Dendritic cell treated with granulocyte-macrophage colony-stimulating factor and Interleukin-4, amounts not matched to agents 40 ng/mL and 50 ng/mL, for 4 days (primary cell): Measurements from ENCODE around the gene MED25.

Experiments
- H3K27ac Mint-ChIP-seq: one replicate; pipeline ENCODE4 v1.8.0; 2022; ENCODE audit warnings: mild to moderate bottlenecking, mixed read lengths
- H3K27me3 Mint-ChIP-seq: one replicate; pipeline ENCODE4 v1.8.0; 2022; ENCODE audit warnings: mild to moderate bottlenecking, mixed read lengths
- H3K36me3 Mint-ChIP-seq: one replicate; pipeline ENCODE4 v1.8.0; 2022; ENCODE audit warnings: low read depth, mixed read lengths
- H3K4me1 Mint-ChIP-seq: one replicate; pipeline ENCODE4 v1.8.0; 2022; ENCODE audit warnings: low read depth, mixed read lengths
- H3K4me3 Mint-ChIP-seq: one replicate; pipeline ENCODE4 v1.8.0; 2022; ENCODE audit warnings: mild to moderate bottlenecking, moderate library complexity, mixed read lengths
- H3K9me3 Mint-ChIP-seq: one replicate; pipeline ENCODE4 v1.8.0; 2022; ENCODE audit warnings: mixed read lengths
- intact Hi-C: fragments of 100-400 bp; cut with micrococcal nuclease; formaldehyde crosslinking; loops from one replicate; pipeline ENCODE4 v1.15.0; 2022

MED25 gene

GRCh38 chr19:49802836-49803528 is 15.1 kb upstream of the MED25 start:
- intact Hi-C loops, result no loop called here
- Mint-ChIP-seq H3K9me3 (no peaks in the 10 kb centered on the region), H3K4me3 (no peak overlapping the region), H3K27ac (peak overlapping the region; percentile 55), H3K36me3 (peaks cover 99% of the 10 kb centered on the region), H3K27me3 (no peaks in the 10 kb centered on the region), H3K4me1 (peaks cover 19% of the 10 kb centered on the region)

- peaks cover 99% of the 10 kb centered on the region for H3K36me3 Mint-ChIP-seq
- H3K4me3 Mint-ChIP-seq, result no peak overlapping the region
- H3K9me3 Mint-ChIP-seq, result no peaks in the 10 kb centered on the region
- intact Hi-C loops, result no loop called here
- no peaks in the 10 kb centered on the region for H3K27me3 Mint-ChIP-seq
- H3K27ac Mint-ChIP-seq, result no peak overlapping the region
- peaks cover 24% of the 10 kb centered on the region for H3K4me1 Mint-ChIP-seq
These were observed 14.6 kb upstream of the MED25 start for GRCh38 chr19:49803529-49803856.

- intact Hi-C loops, result no loop called here
- Mint-ChIP-seq H3K4me3 (no peak overlapping the region), H3K27ac (peak overlapping the region; percentile 31), H3K4me1 (peaks cover 43% of the 10 kb centered on the region), H3K9me3 (no peaks in the 10 kb centered on the region), H3K27me3 (peaks cover 3% of the 10 kb centered on the region), H3K36me3 (peaks cover 87% of the 10 kb centered on the region)
These were observed 12.1 kb upstream of the MED25 start for GRCh38 chr19:49805822-49806619.

GRCh38 chr19:49806620-49806959 is 11.5 kb upstream of the MED25 start:
- H3K4me3 Mint-ChIP-seq, result no peak overlapping the region
- H3K27me3 Mint-ChIP-seq, result peaks cover 3% of the 10 kb centered on the region
- peaks cover 49% of the 10 kb centered on the region for H3K4me1 Mint-ChIP-seq
- H3K9me3 Mint-ChIP-seq, result no peaks in the 10 kb centered on the region
- intact Hi-C loops, result no loop called here
- H3K36me3 Mint-ChIP-seq, result peaks cover 81% of the 10 kb centered on the region
- H3K27ac Mint-ChIP-seq, result peak overlapping the region; percentile 31

- no peak overlapping the region for H3K4me3 Mint-ChIP-seq
- H3K9me3 Mint-ChIP-seq, result no peaks in the 10 kb centered on the region
- peak overlapping the region; percentile 89 for H3K27ac Mint-ChIP-seq
These were observed 10.8 kb upstream of the MED25 start for GRCh38 chr19:49807058-49807903.

GRCh38 chr19:49807904-49808675 is 10.0 kb upstream of the MED25 start:
- Mint-ChIP-seq H3K27ac (peak overlapping the region; percentile 89), H3K4me3 (peak overlapping the region; percentile 94), H3K9me3 (no peaks in the 10 kb centered on the region), H3K27me3 (peaks cover 3% of the 10 kb centered on the region), H3K36me3 (peaks cover 69% of the 10 kb centered on the region), H3K4me1 (peaks cover 64% of the 10 kb centered on the region)
- intact Hi-C loops, result no loop called here

More at GRCh38 chr19:49807058-49807903, 10.8 kb upstream of the MED25 start:
- intact Hi-C loops, result no loop called here
- H3K4me1 Mint-ChIP-seq, result peaks cover 56% of the 10 kb centered on the region
- H3K36me3 Mint-ChIP-seq, result peaks cover 74% of the 10 kb centered on the region
- H3K27me3 Mint-ChIP-seq, result peaks cover 3% of the 10 kb centered on the region

GRCh38 chr19:49808711-49809159 is 9.4 kb upstream of the MED25 start:
- Mint-ChIP-seq H3K9me3 (no peaks in the 10 kb centered on the region), H3K4me1 (peaks cover 65% of the 10 kb centered on the region), H3K27me3 (peaks cover 3% of the 10 kb centered on the region), H3K4me3 (peak overlapping the region; percentile 94), H3K27ac (peak overlapping the region; percentile 89), H3K36me3 (peaks cover 64% of the 10 kb centered on the region)
- intact Hi-C loops, result no loop called here

GRCh38 chr19:49809160-49809940 is 8.7 kb upstream of the MED25 start:
- Mint-ChIP-seq H3K36me3 (peaks cover 58% of the 10 kb centered on the region), H3K4me3 (peak overlapping the region; percentile 94), H3K27me3 (peaks cover 3% of the 10 kb centered on the region), H3K27ac (peak overlapping the region; percentile 89), H3K4me1 (peaks cover 69% of the 10 kb centered on the region), H3K9me3 (no peaks in the 10 kb centered on the region)
- intact Hi-C loops, result no loop called here

GRCh38 chr19:49809941-49810389 is 8.1 kb upstream of the MED25 start:
- peak overlapping the region; percentile 89 for H3K27ac Mint-ChIP-seq
- intact Hi-C loops, result no loop called here
- peak overlapping the region; percentile 94 for H3K4me3 Mint-ChIP-seq
- no peaks in the 10 kb centered on the region for H3K9me3 Mint-ChIP-seq
- peaks cover 73% of the 10 kb centered on the region for H3K4me1 Mint-ChIP-seq
- H3K36me3 Mint-ChIP-seq, result peaks cover 52% of the 10 kb centered on the region
- peaks cover 3% of the 10 kb centered on the region for H3K27me3 Mint-ChIP-seq

GRCh38 chr19:49811328-49811727 is 6.8 kb upstream of the MED25 start:
- H3K4me3 Mint-ChIP-seq, result no peak overlapping the region
- intact Hi-C loops, result no loop called here

GRCh38 chr19:49812452-49812996 is 5.6 kb upstream of the MED25 start:
- Mint-ChIP-seq H3K9me3 (no peaks in the 10 kb centered on the region), H3K27ac (peak overlapping the region; percentile 95), H3K4me3 (peak overlapping the region; percentile 84), H3K27me3 (peaks cover 3% of the 10 kb centered on the region), H3K36me3 (peaks cover 30% of the 10 kb centered on the region), H3K4me1 (peaks cover 64% of the 10 kb centered on the region)
- intact Hi-C loops, result loop anchor here (2.0 kb wide), 2 partner anchors 64 to 172 kb away; partner anchors contain the start of genes AKT1S1, RRAS and TBC1D17

More at GRCh38 chr19:49811328-49811727, 6.8 kb upstream of the MED25 start:
- Mint-ChIP-seq H3K4me1 (peaks cover 69% of the 10 kb centered on the region), H3K9me3 (no peaks in the 10 kb centered on the region), H3K36me3 (peaks cover 38% of the 10 kb centered on the region), H3K27ac (peak overlapping the region; percentile 95), H3K27me3 (peaks cover 3% of the 10 kb centered on the region)
